Middle frontal gyrus (tissue), 1 donor: ENCODE results near the gene KRT86.
"Not testable (repeated sequence)": the region's sequence is repeated elsewhere in the genome, so short reads cannot be mapped to it uniquely, and the experiment has no call there.

ENCODE experiments used
- DNase-seq: peaks from one replicate; pipeline ENCODE4 v3.0.0-alpha.2; 2015; ENCODE audit warnings: low spot score; ENCODE audit errors: extremely low spot score

Gene KRT86

GRCh38 chr12:52290483-52291134 is 16.2 kb downstream of the KRT86 start:
- not testable (repeated sequence) for DNase-seq

GRCh38 chr12:52291267-52291935 is 17.0 kb downstream of the KRT86 start, which contains the start of gene KRT81:
Gene KRT81, minus strand, starts transcription at chr12:52291534. Its CDS starts 69 bp downstream, at chr12:52291465.
- no peak for DNase-seq

GRCh38 chr12:52293926-52294325 is 19.5 kb downstream of the KRT86 start:
- DNase-seq, result no peak

- DNase-seq, result no peak
These were observed 20.4 kb downstream of the KRT86 start for GRCh38 chr12:52294803-52295202.

GRCh38 chr12:52295663-52296062 is 21.2 kb downstream of the KRT86 start:
- no peak for DNase-seq

- DNase-seq, result no peak
These were observed 22.2 kb downstream of the KRT86 start for GRCh38 chr12:52296572-52297215.

- no peak for DNase-seq
These were observed 24.3 kb downstream of the KRT86 start for GRCh38 chr12:52298677-52299190.

- no peak for DNase-seq
These were observed 26.6 kb downstream of the KRT86 start for GRCh38 chr12:52300796-52301691.

- DNase-seq, result not testable (repeated sequence)
These were observed 27.3 kb downstream of the KRT86 start for GRCh38 chr12:52301721-52302120.

- not testable (repeated sequence) for DNase-seq
These were observed 27.9 kb downstream of the KRT86 start for GRCh38 chr12:52302242-52302914.

GRCh38 chr12:52304941-52305411 is 30.5 kb downstream of the KRT86 start:
- not testable (repeated sequence) for DNase-seq

GRCh38 chr12:52305921-52306705 is 31.7 kb downstream of the KRT86 start:
- DNase-seq, result no peak

GRCh38 chr12:52306731-52307130 is 32.3 kb downstream of the KRT86 start:
- no peak for DNase-seq

GRCh38 chr12:52307836-52308805 is 33.7 kb downstream of the KRT86 start:
- DNase-seq, result peak; percentile 24

- no peak for DNase-seq
These were observed 34.5 kb downstream of the KRT86 start for GRCh38 chr12:52308806-52309425.

- DNase-seq, result no peak
These were observed 36.3 kb downstream of the KRT86 start for GRCh38 chr12:52310622-52311284.

- no peak for DNase-seq
These were observed 36.8 kb downstream of the KRT86 start for GRCh38 chr12:52311285-52311648.

GRCh38 chr12:52312086-52312485 is 37.6 kb downstream of the KRT86 start:
- no peak for DNase-seq
